Dendritic cell treated with granulocyte-macrophage colony-stimulating factor and Interleukin-4, amounts not matched to agents 40 ng/mL and 50 ng/mL, for 4 days (primary cell): Measurements from ENCODE around the gene EIF3D.

ENCODE experiments used
- H3K27ac Mint-ChIP-seq: one replicate; pipeline ENCODE4 v1.8.0; 2022; ENCODE audit warnings: mild to moderate bottlenecking, mixed read lengths
- H3K27me3 Mint-ChIP-seq: one replicate; pipeline ENCODE4 v1.8.0; 2022; ENCODE audit warnings: mild to moderate bottlenecking, mixed read lengths
- H3K36me3 Mint-ChIP-seq: one replicate; pipeline ENCODE4 v1.8.0; 2022; ENCODE audit warnings: low read depth, mixed read lengths
- H3K4me1 Mint-ChIP-seq: one replicate; pipeline ENCODE4 v1.8.0; 2022; ENCODE audit warnings: low read depth, mixed read lengths
- H3K4me3 Mint-ChIP-seq: one replicate; pipeline ENCODE4 v1.8.0; 2022; ENCODE audit warnings: mild to moderate bottlenecking, moderate library complexity, mixed read lengths
- H3K9me3 Mint-ChIP-seq: one replicate; pipeline ENCODE4 v1.8.0; 2022; ENCODE audit warnings: mixed read lengths
- intact Hi-C: fragments of 100-400 bp; cut with micrococcal nuclease; formaldehyde crosslinking; loops from one replicate; pipeline ENCODE4 v1.15.0; 2022

Gene EIF3D

DNA sequence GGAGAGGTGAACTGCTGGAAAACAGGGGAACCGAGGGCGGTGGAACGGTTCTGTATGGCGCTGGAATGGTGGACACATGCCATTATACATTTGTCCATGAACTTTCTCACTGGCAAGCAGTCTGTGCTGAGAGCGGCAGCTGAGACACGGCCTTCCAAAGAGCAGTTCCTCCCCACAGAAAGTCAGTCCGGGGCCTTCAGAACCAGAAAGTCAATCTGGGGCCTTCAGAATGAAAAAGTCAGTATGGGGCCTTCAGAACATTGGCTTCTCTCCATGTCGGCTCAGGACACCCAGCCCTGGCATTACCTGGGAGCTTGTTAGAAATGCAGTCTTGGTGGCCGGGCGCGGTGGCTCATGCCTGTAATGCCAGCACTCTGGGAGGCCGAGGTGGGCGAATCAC, 56.3 kb downstream of the EIF3D start:
- no peak overlapping the region for H3K27ac Mint-ChIP-seq
- intact Hi-C loops, result no loop called here
- H3K36me3 Mint-ChIP-seq, result peaks cover 96% of the 10 kb centered on the region
- peaks cover 1% of the 10 kb centered on the region for H3K27me3 Mint-ChIP-seq
- no peaks in the 10 kb centered on the region for H3K9me3 Mint-ChIP-seq
- H3K4me1 Mint-ChIP-seq, result peaks cover 37% of the 10 kb centered on the region
- H3K4me3 Mint-ChIP-seq, result no peak overlapping the region

DNA sequence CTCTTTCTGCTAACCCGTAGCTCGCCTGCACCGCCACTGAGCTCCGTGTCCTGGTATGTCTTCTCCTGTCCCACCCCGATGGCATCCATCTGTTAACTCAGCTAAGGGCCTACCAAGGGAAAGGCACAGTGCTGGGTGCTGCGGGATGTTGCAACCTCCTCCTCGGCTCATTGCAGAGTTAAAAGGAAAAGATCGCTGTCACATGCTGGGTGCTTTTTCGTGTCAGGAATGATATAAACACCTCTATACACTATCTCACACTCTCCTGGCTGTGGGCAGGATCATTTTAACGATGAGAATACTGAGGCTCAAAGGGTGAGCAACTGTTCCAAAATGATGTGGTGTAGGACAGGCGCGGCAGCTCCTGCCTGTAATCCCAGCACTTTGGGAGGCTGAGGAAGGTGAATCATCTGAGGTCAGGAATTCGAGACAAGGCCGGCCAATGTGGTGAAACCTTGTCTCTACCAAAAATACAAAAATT, 57.6 kb downstream of the EIF3D start:
- Mint-ChIP-seq H3K4me3 (no peak overlapping the region), H3K27me3 (peaks cover 1% of the 10 kb centered on the region), H3K9me3 (no peaks in the 10 kb centered on the region), H3K36me3 (peaks cover 96% of the 10 kb centered on the region), H3K27ac (no peak overlapping the region), H3K4me1 (peaks cover 50% of the 10 kb centered on the region)
- intact Hi-C loops, result no loop called here

DNA sequence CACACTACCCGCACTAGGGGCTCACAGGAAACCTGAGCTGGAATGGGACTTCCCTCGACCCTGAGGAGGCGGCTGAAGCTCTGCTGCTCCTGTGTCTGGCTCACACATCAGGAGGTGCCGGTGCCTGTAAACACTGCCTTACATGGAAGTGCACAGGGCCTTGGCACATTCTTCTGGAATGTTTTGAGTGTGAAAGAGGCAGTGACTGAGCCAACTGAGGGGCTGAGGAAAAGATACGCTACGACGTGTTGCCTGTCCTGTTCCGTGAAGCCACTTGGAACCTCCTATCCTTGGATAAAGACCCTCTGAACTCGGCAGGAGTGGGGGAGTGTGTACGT, 58.0 kb downstream of the EIF3D start:
- Mint-ChIP-seq H3K4me1 (peaks cover 54% of the 10 kb centered on the region), H3K27ac (no peak overlapping the region), H3K4me3 (no peak overlapping the region), H3K9me3 (no peaks in the 10 kb centered on the region), H3K27me3 (peaks cover 1% of the 10 kb centered on the region), H3K36me3 (peaks cover 96% of the 10 kb centered on the region)
- intact Hi-C loops, result loop anchor here (1.0 kb wide), 1 partner anchor 170 kb away; no protein-coding TSS in a partner anchor

DNA sequence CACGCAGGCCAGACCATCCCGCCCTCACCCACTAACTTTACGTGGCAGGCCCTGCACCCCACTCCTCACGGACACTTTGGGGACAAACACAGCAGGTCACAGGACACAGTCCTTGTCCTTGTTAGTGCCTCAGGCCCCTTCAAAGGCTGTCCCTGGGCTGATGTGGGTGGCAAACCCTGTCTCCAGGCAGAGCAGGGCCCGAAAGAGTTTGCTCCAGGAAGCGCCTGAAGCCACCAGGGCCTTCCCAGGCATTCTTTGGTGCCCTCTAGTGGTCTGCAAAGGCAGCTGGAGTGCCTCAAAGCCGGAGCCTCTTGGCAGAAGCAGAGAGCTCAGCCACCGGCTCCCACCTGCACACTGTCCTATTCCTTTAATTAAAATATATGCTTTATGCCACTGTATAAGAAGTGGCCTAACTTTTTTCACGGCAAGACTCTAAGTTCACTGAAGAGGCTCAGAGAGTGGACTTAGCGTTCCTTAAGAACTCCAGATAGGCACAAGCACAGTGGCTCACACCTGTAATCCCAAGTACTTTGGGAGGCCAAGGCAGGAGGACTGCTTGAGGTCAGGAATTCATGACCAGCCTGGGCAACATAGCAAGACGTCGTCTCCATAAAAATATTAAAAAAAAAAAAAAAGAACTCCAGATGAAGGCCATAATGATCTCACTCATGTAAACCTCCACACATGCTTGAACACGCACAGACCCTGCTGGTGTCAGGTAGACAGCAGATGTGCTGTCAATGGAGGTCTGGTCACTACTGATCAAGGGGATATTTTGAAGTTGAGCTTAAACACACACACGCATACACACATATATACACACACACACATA, 58.6 kb downstream of the EIF3D start:
- intact Hi-C loops, result loop anchor here (1.0 kb wide), 1 partner anchor 169 kb away; no protein-coding TSS in a partner anchor
- no peak overlapping the region for H3K27ac Mint-ChIP-seq
- no peaks in the 10 kb centered on the region for H3K9me3 Mint-ChIP-seq
- peaks cover 1% of the 10 kb centered on the region for H3K27me3 Mint-ChIP-seq
- H3K4me1 Mint-ChIP-seq, result peaks cover 52% of the 10 kb centered on the region
- no peak overlapping the region for H3K4me3 Mint-ChIP-seq
- H3K36me3 Mint-ChIP-seq, result peaks cover 96% of the 10 kb centered on the region

DNA sequence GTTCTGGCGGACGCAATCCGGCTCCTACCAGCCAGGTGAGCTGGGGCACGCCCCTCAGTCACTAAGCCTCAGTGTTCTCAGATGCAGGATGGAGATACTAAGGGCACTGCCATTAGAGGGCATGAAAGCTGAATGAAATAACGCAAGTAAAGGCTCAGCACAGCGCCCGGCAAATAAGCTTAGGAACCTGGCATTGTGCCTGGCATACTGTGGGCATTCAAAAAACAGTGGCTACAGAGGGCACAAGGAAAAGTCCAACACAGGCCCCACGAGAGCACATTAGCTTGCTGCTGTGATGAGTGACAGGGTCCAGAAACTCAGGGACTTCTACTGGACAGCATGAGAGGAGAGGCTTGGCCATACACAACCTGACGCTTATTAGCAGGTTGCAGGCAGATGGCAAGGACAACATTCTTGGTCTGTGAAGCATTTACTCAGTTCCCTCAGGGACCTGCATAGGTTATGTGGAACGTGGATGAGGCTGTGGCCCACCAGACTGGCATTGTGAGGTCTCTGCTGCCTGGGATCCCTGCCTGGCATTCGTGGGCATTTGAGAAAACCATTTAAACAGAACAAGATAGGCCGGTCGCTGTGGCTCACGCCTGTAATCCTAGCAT, 59.8 kb downstream of the EIF3D start:
- no peak overlapping the region for H3K4me3 Mint-ChIP-seq
- peaks cover 43% of the 10 kb centered on the region for H3K4me1 Mint-ChIP-seq
- no peaks in the 10 kb centered on the region for H3K9me3 Mint-ChIP-seq
- no peak overlapping the region for H3K27ac Mint-ChIP-seq
- H3K27me3 Mint-ChIP-seq, result peaks cover 1% of the 10 kb centered on the region
- H3K36me3 Mint-ChIP-seq, result peaks cover 88% of the 10 kb centered on the region
- intact Hi-C loops, result no loop called here

DNA sequence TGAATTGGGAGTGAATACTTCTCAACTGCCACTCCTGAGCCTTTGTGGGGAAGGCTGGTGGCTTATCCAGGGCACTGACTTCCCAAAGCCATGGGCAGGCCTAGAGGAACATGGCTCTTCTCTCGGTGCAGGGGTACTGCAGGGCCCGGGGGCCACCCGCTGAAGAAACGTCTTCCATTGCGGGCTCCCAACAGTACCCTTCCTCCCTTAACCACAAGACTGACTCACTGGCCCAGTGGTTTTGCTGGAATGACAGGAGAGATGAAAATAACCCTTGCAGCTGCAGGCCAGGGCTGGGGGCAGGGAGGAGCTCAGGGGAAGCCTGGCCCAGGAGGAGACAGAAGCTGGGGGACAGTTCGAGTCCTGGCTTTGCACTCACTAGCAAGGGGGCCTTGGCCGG, 61.0 kb downstream of the EIF3D start:
- Mint-ChIP-seq H3K4me3 (peak overlapping the region; percentile 25), H3K9me3 (no peaks in the 10 kb centered on the region), H3K27me3 (peaks cover 4% of the 10 kb centered on the region), H3K4me1 (peaks cover 40% of the 10 kb centered on the region), H3K27ac (peak overlapping the region; percentile 47), H3K36me3 (peaks cover 76% of the 10 kb centered on the region)
- intact Hi-C loops, result no loop called here

DNA sequence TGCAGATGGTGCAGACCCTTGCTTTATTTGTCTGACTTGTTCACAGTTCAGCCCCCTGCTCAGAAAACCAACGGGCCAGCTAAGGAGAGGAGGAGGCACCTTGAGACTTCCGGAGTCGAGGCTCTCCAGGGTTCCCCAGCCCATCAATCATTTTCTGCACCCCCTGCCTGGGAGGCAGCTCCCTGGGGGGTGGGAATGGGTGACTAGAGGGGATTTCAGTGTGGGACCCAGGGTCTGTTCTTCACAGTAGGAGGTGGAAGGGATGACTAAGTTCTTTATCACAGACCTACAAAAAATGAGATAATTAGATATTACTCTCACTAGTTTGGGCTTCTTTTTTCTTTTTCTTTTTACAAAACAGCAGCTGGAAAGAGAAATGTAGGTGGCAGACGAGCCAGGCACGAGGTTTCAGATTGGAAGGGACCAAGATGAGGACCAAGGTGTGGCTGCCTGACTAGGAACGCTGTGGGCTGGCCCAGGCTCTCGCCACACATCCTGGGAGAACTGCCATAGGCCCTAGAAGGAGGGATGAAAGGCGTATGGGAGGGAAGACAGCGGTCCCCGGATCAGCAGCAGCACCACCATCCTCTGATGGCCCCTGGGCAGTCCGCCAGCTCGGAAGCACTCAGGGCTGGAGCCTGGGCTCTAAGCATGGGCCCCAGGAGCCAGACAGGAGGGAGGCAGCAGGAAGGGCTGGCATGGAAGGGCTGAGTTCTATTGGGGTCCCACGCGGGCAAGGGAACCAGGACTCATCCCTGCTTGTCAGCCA, 61.7 kb downstream of the EIF3D start:
- Mint-ChIP-seq H3K4me1 (peaks cover 40% of the 10 kb centered on the region), H3K4me3 (no peak overlapping the region), H3K27me3 (peaks cover 4% of the 10 kb centered on the region), H3K9me3 (no peaks in the 10 kb centered on the region), H3K36me3 (peaks cover 68% of the 10 kb centered on the region), H3K27ac (no peak overlapping the region)
- intact Hi-C loops, result no loop called here

DNA sequence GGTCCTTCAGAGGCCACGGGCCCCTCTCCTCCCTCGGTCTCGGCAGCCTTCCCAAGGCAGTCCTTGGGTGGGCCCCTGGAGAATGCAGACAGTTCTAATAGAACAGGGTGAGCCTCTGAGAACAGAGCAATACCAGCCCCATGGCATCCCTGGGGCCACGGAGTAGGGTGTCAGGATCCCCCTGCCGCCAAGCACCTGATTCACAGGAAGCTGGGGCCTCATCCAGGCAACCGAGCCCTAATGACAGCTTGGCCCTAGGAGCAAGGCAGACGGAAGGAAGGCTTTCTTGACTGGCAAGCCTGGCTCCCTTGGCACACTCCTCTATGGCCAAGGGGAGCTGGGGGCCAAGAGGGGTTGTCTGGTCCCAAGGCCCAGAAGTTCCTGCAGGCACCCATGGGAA, 62.7 kb downstream of the EIF3D start:
- Mint-ChIP-seq H3K27ac (no peak overlapping the region), H3K9me3 (no peaks in the 10 kb centered on the region), H3K4me3 (no peak overlapping the region), H3K27me3 (peaks cover 4% of the 10 kb centered on the region), H3K4me1 (peaks cover 40% of the 10 kb centered on the region), H3K36me3 (peaks cover 59% of the 10 kb centered on the region)
- intact Hi-C loops, result no loop called here

DNA sequence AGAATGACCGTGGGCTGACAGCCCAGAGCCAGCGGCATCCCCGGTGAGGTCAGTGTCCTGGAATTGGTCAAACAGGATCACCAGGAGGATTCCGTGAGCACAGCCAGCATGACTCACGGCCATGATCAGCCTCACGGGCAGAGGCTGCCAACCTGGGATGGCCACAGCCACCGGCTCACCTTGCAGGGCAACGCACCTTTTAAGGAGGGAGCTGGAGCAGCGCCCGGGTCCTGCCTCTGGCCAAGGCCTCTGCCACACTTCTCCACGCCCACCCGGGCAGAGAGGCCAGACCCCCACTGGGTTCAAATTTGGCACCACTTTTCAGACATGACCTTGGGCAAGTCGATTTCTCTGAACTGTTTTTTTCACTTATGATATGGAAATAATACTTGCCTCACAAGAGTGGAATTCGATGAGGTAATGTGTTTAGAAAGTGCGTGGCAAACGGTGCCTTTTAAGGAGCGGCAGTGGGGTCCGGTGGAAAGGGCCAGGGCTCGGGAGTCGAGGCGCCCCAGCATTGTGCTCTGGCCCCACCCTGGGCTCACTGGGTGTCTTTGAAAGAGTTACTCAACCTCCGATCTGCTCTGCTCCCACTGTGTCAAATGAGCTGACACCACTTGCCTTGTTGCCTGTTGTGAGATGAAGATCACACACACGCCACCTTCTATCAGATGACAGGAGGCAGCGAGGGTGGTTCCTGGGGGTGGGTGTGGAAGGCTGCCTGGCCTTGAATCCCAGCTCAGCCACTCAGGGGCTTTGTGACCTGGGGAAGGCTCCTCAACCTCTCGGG, 63.5 kb downstream of the EIF3D start:
- Mint-ChIP-seq H3K4me3 (no peak overlapping the region), H3K27me3 (peaks cover 4% of the 10 kb centered on the region), H3K4me1 (peaks cover 39% of the 10 kb centered on the region), H3K27ac (no peak overlapping the region), H3K36me3 (peaks cover 50% of the 10 kb centered on the region), H3K9me3 (no peaks in the 10 kb centered on the region)
- intact Hi-C loops, result no loop called here

DNA sequence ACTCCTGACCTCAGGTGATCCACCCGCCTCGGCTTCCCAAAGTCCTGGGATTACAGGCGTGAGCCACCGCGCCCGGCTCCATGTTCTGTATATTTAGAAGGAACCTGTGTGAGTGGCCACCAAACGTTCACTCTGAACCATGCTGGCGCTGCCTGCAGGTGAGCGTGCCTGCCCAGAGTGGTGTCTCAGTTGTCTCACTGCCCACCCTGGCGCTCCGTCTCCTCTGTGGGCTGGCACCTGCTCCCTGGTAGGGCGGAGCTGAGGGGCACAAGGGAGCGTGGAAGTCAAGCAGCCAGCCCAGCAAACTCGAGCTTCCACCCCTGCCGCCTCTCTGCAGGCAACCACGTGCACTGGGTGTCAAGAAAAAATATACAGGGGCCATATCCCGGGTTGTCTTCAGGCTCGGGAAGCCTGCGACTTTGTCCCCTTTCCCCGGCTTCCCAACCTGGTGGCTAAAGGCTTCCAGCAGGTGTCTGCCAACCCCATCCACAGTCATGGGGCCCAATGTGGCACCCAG, 64.2 kb downstream of the EIF3D start:
- H3K27me3 Mint-ChIP-seq, result peaks cover 4% of the 10 kb centered on the region
- intact Hi-C loops, result no loop called here
- H3K36me3 Mint-ChIP-seq, result peaks cover 45% of the 10 kb centered on the region

DNA sequence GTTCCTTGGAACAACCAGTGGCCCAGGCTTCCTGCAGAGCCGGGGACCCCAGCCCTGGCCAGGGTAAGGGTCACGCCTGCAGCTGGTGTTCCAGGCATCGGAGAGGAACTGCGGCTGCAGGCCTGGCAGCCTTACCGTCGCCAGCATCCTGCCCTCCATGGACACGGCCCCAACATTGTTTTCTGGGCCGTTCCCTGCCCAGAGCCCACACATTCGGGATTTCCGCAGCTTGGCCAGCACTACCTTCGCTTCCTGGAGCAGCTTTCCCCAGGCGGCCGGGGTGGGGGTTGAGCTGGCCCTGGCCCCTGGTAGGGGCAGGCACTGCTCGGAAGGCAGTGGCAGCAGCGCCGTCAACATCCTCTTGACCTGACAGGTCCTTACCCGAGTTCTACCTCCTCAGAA, 65.2 kb downstream of the EIF3D start:
- no peak overlapping the region for H3K4me3 Mint-ChIP-seq
- no peaks in the 10 kb centered on the region for H3K9me3 Mint-ChIP-seq
- H3K4me1 Mint-ChIP-seq, result peaks cover 32% of the 10 kb centered on the region
- peaks cover 4% of the 10 kb centered on the region for H3K27me3 Mint-ChIP-seq
- peaks cover 38% of the 10 kb centered on the region for H3K36me3 Mint-ChIP-seq
- intact Hi-C loops, result no loop called here
- H3K27ac Mint-ChIP-seq, result no peak overlapping the region

More for the DNA sequence above, 64.2 kb downstream of the EIF3D start:
- no peaks in the 10 kb centered on the region for H3K9me3 Mint-ChIP-seq
- H3K4me1 Mint-ChIP-seq, result peaks cover 32% of the 10 kb centered on the region
- no peak overlapping the region for H3K27ac Mint-ChIP-seq
- H3K4me3 Mint-ChIP-seq, result no peak overlapping the region

DNA sequence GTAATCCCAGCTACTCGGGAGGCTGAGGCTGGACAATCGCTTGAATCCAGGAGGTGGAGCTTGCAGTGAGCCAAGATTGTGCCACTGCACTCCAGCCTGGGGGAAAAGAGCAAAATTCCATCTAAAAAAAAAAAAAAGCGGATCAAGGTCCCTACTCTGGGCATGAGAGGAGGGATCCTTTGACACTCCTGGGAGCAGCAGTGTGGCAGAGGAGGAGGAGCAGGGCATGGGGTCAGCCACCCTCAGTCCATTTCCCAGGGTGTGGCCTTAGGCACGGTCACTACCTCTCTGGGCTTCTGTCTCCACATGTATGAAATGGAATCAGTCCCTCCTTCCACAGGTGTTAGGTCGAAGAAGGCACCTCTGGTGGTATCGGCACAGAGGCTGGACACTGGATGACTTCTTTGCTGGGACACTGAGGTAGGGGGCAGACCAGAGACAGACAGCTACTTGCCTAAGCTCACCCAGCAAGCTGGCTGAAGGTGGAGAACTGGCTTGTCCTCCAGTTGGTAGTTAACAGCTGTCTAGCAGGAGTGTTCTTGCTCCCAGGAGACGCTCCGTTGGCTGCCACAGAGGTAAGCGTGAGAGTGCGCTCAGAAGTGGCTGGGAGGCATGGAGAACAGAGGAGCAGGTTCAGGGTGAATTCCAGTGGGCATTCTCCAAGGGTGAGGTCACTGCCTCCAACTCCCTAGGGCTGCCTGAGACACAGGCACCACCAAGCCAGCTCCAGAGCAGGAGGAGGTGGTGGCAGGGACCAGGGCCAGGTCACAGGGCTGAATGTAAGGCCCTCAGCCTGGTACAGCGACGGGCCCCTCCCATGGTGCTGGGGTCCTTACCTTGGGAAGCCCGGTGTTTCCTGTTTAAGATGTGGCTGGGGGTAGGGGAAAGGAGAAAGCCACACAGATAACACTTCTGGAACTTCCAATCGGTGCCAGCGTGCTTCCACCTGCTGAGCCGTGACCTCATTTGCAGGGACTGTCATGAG, 67.0 kb downstream of the EIF3D start:
- peaks cover 20% of the 10 kb centered on the region for H3K4me1 Mint-ChIP-seq
- intact Hi-C loops, result no loop called here
- peaks cover 3% of the 10 kb centered on the region for H3K27me3 Mint-ChIP-seq
- H3K9me3 Mint-ChIP-seq, result no peaks in the 10 kb centered on the region
- no peak overlapping the region for H3K27ac Mint-ChIP-seq
- no peak overlapping the region for H3K4me3 Mint-ChIP-seq
- H3K36me3 Mint-ChIP-seq, result peaks cover 19% of the 10 kb centered on the region
